Measurements from ENCODE around the gene LDAH.

Gene LDAH

DNA sequence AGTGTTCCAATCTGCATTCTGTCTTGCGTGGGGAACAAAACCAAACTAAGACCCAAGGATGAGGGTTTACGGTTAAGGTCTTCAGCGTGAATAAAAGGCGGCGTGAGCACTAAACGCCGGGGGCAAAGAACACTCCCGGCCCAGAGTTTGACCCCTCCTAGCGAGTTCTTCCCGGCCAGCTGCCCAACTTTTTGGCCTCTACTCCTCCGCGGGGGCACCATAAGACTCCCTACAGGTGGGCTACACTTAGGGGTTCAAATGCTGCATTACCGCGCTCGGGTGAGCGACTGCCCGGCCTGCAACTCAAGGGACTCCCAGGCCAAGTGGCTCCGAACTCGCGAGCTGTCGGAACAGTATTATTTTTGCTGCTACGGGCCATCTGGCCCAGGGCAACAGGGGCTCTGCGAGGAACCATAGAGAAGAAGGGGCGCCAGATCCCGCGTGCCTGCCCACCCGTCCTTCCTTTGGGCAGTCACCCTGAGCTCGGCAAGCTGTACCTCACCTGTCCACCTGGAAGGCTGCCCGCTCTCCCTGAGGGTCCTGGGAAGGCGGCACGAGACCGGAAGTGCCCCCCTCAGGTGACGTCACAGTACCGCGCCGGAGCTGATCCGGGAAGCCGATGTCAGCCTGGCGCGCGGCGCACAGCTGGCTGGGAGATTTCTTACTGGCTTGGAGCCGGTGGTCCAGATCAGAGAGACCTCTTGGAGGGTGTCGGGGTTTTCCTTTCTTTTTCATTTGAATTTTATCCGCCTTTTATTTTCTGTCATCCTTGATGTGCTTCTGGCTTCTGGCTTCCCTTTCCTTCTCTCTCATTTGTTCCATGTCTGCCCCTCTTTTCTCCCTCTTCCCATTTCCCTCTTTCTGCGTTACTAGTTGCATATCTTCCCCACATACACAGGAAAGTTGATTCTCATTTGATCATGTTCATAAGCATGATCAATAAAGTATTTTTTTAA is at the start of gene LDAH:
TSS of gene LDAH (minus strand) at position 567 of the 956 bp plus-strand sequence. CDS start 21,638 bp downstream, outside the sequence.
- Mint-ChIP-seq H3K4me3 (peak within 1 kb of the TSS; percentile 95), H3K27me3 (peaks cover 13% of the 10 kb centered on the region), H3K4me1 (ENCODE audit: low read depth) (peaks cover 12% of the 10 kb centered on the region), H3K27ac (peak within 1 kb of the TSS; percentile 99), H3K9me3 (no peaks in the 10 kb centered on the region), H3K36me3 (ENCODE audit: low read depth) (peaks cover 11% of the 10 kb centered on the region)
- intact Hi-C loops (cut with micrococcal nuclease) = loop anchor here (5.0 kb wide), 1 partner anchor 921 kb away; the partner anchor contains the start of gene TTC32

GRCh38 chr2:20868377-20868776 is 45.5 kb upstream of the LDAH start:
- intact Hi-C loops (cut with micrococcal nuclease) = no loop called here
- no peak overlapping the region for H3K27ac Mint-ChIP-seq
- H3K27me3 Mint-ChIP-seq = peaks cover 4% of the 10 kb centered on the region
- no peaks in the 10 kb centered on the region for H3K9me3 Mint-ChIP-seq
- H3K4me3 Mint-ChIP-seq = no peak overlapping the region
- no peaks in the 10 kb centered on the region for H3K4me1 Mint-ChIP-seq (ENCODE audit: low read depth)
- no peaks in the 10 kb centered on the region for H3K36me3 Mint-ChIP-seq (ENCODE audit: low read depth)

DNA sequence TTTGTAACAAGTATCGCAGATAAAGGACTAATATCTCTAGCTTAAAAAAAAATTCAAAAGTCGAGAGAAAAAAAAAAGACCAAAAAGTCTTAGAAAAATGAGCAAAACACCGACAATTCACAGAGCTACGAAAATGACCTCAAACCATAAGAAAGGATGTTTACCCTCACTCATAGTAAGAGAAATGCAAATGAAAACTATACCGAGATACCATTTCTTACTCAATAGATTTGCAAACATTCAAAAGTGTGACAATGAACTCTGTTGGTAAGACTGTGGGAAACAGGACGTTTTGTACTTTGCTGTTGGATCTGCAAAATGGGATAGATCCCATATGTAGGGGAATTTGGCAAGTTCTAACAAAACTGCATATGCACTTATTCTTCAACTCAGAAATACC is 39.9 kb upstream of the LDAH start:
- Mint-ChIP-seq H3K9me3 (no peaks in the 10 kb centered on the region), H3K27ac (no peak overlapping the region), H3K4me1 (ENCODE audit: low read depth) (no peaks in the 10 kb centered on the region), H3K27me3 (peaks cover 4% of the 10 kb centered on the region), H3K36me3 (ENCODE audit: low read depth) (no peaks in the 10 kb centered on the region), H3K4me3 (no peak overlapping the region)
- intact Hi-C loops (cut with micrococcal nuclease) = no loop called here

- no peaks in the 10 kb centered on the region for H3K36me3 Mint-ChIP-seq (ENCODE audit: low read depth)
- no peak overlapping the region for H3K27ac Mint-ChIP-seq
- no peaks in the 10 kb centered on the region for H3K4me1 Mint-ChIP-seq (ENCODE audit: low read depth)
- no peak overlapping the region for H3K4me3 Mint-ChIP-seq
- intact Hi-C loops (cut with micrococcal nuclease) = no loop called here
- peaks cover 2% of the 10 kb centered on the region for H3K27me3 Mint-ChIP-seq
- no peaks in the 10 kb centered on the region for H3K9me3 Mint-ChIP-seq
These were observed 32.6 kb upstream of the LDAH start for GRCh38 chr2:20855456-20855855.

- Mint-ChIP-seq H3K4me3 (no peak overlapping the region), H3K27ac (no peak overlapping the region), H3K4me1 (ENCODE audit: low read depth) (no peaks in the 10 kb centered on the region), H3K36me3 (ENCODE audit: low read depth) (no peaks in the 10 kb centered on the region), H3K27me3 (peaks cover 2% of the 10 kb centered on the region), H3K9me3 (no peaks in the 10 kb centered on the region)
- intact Hi-C loops (cut with micrococcal nuclease) = no loop called here
These were observed 29.8 kb upstream of the LDAH start for GRCh38 chr2:20852670-20853069.

GRCh38 chr2:20852139-20852538 is 29.2 kb upstream of the LDAH start:
- Mint-ChIP-seq H3K9me3 (no peaks in the 10 kb centered on the region), H3K4me3 (no peak overlapping the region), H3K36me3 (ENCODE audit: low read depth) (no peaks in the 10 kb centered on the region), H3K27ac (no peak overlapping the region), H3K27me3 (peaks cover 2% of the 10 kb centered on the region), H3K4me1 (ENCODE audit: low read depth) (no peaks in the 10 kb centered on the region)
- intact Hi-C loops (cut with micrococcal nuclease) = no loop called here

GRCh38 chr2:20844246-20844645 is 21.3 kb upstream of the LDAH start:
- intact Hi-C loops (cut with micrococcal nuclease) = no loop called here
- H3K4me1 Mint-ChIP-seq (ENCODE audit: low read depth) = no peaks in the 10 kb centered on the region
- no peak overlapping the region for H3K27ac Mint-ChIP-seq
- no peaks in the 10 kb centered on the region for H3K9me3 Mint-ChIP-seq
- no peaks in the 10 kb centered on the region for H3K36me3 Mint-ChIP-seq (ENCODE audit: low read depth)
- H3K27me3 Mint-ChIP-seq = peaks cover 15% of the 10 kb centered on the region
- H3K4me3 Mint-ChIP-seq = no peak overlapping the region

- Mint-ChIP-seq H3K4me1 (ENCODE audit: low read depth) (no peaks in the 10 kb centered on the region), H3K27me3 (peaks cover 18% of the 10 kb centered on the region), H3K27ac (no peak overlapping the region), H3K36me3 (ENCODE audit: low read depth) (no peaks in the 10 kb centered on the region), H3K9me3 (no peaks in the 10 kb centered on the region), H3K4me3 (no peak overlapping the region)
- intact Hi-C loops (cut with micrococcal nuclease) = no loop called here
These were observed 16.2 kb upstream of the LDAH start for GRCh38 chr2:20839052-20839451.

DNA sequence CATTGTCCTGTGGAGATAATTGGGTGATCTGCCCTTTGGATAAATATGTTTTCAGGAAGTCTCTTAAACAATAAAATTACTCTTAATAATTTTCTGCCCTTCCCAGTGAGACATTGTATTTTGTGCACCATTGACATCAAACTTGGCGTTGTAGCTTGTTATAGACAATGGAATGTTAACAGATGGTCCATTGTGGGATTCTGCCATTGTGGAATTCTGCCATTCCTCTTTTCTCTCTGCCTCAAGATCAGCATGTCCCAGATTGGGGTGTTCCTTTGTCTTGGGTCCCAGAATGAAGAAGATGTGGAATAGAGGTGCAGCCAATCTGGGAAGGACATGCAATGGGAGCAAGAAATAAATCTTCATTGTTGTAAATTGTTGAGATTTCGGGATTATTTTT is 15.1 kb upstream of the LDAH start:
- Mint-ChIP-seq H3K36me3 (ENCODE audit: low read depth) (no peaks in the 10 kb centered on the region), H3K4me1 (ENCODE audit: low read depth) (no peaks in the 10 kb centered on the region), H3K27me3 (peaks cover 21% of the 10 kb centered on the region), H3K9me3 (no peaks in the 10 kb centered on the region), H3K27ac (no peak overlapping the region), H3K4me3 (no peak overlapping the region)
- intact Hi-C loops (cut with micrococcal nuclease) = no loop called here

- no peaks in the 10 kb centered on the region for H3K9me3 Mint-ChIP-seq
- no peaks in the 10 kb centered on the region for H3K4me1 Mint-ChIP-seq (ENCODE audit: low read depth)
- peaks cover 18% of the 10 kb centered on the region for H3K27me3 Mint-ChIP-seq
- no peak overlapping the region for H3K4me3 Mint-ChIP-seq
- H3K36me3 Mint-ChIP-seq (ENCODE audit: low read depth) = no peaks in the 10 kb centered on the region
- intact Hi-C loops (cut with micrococcal nuclease) = no loop called here
- H3K27ac Mint-ChIP-seq = no peak overlapping the region
These were observed 13.6 kb upstream of the LDAH start for GRCh38 chr2:20836521-20836920.

- H3K9me3 Mint-ChIP-seq = no peaks in the 10 kb centered on the region
- no peaks in the 10 kb centered on the region for H3K4me1 Mint-ChIP-seq (ENCODE audit: low read depth)
- intact Hi-C loops (cut with micrococcal nuclease) = no loop called here
- no peaks in the 10 kb centered on the region for H3K36me3 Mint-ChIP-seq (ENCODE audit: low read depth)
- H3K27me3 Mint-ChIP-seq = peaks cover 29% of the 10 kb centered on the region
- no peak overlapping the region for H3K4me3 Mint-ChIP-seq
- no peak overlapping the region for H3K27ac Mint-ChIP-seq
These were observed 11.4 kb upstream of the LDAH start for GRCh38 chr2:20834331-20834730.

- Mint-ChIP-seq H3K27me3 (peaks cover 28% of the 10 kb centered on the region), H3K9me3 (no peaks in the 10 kb centered on the region), H3K36me3 (ENCODE audit: low read depth) (no peaks in the 10 kb centered on the region), H3K4me3 (no peak overlapping the region), H3K4me1 (ENCODE audit: low read depth) (no peaks in the 10 kb centered on the region), H3K27ac (no peak overlapping the region)
- intact Hi-C loops (cut with micrococcal nuclease) = no loop called here
These were observed 9.7 kb upstream of the LDAH start for GRCh38 chr2:20832606-20833005.

- no peaks in the 10 kb centered on the region for H3K9me3 Mint-ChIP-seq
- intact Hi-C loops (cut with micrococcal nuclease) = no loop called here
- H3K36me3 Mint-ChIP-seq (ENCODE audit: low read depth) = no peaks in the 10 kb centered on the region
- H3K4me3 Mint-ChIP-seq = no peak overlapping the region
- H3K27me3 Mint-ChIP-seq = peaks cover 31% of the 10 kb centered on the region
- no peak overlapping the region for H3K27ac Mint-ChIP-seq
- no peaks in the 10 kb centered on the region for H3K4me1 Mint-ChIP-seq (ENCODE audit: low read depth)
These were observed 7.0 kb upstream of the LDAH start for GRCh38 chr2:20829861-20830260.

DNA sequence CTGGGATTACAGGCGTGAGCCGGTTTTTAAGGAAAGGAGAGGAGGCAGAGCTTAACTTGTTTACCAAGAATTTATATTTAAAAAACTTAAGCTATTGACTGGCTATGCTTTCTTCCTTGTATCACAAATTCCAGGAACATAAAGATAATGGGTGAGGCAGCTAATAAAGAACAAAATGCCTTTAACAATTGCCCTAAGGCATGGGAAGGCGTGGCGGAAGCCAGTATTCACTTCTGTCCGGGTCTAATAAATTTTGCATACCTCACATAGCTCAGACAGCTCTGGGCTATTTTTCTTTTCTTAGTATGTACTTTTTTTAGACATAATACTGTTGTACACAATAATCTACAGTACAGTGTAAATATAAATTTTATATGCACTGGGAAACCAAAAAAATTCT is 1.0 kb upstream of the LDAH start:
- Mint-ChIP-seq H3K9me3 (no peaks in the 10 kb centered on the region), H3K27ac (no peak overlapping the region), H3K4me1 (ENCODE audit: low read depth) (peaks cover 6% of the 10 kb centered on the region), H3K36me3 (ENCODE audit: low read depth) (peaks cover 11% of the 10 kb centered on the region), H3K27me3 (peaks cover 13% of the 10 kb centered on the region), H3K4me3 (no peak overlapping the region)
- intact Hi-C loops (cut with micrococcal nuclease) = loop anchor here (5.0 kb wide), 1 partner anchor 922 kb away; the partner anchor contains the start of gene TTC32

All from dendritic cell treated with granulocyte-macrophage colony-stimulating factor and Interleukin-4, amounts not matched to agents 40 ng/mL and 50 ng/mL, for 4 days (primary cell).